IPS DF 4.7 (cell line): ENCODE results near the gene CTIF.

Experiments
- DNase-seq: peaks from one replicate; pipeline ENCODE4 v3.0.0-alpha.2; 2013; ENCODE audit warnings: low spot score; ENCODE audit errors: extremely low read depth

CTIF gene

DNA sequence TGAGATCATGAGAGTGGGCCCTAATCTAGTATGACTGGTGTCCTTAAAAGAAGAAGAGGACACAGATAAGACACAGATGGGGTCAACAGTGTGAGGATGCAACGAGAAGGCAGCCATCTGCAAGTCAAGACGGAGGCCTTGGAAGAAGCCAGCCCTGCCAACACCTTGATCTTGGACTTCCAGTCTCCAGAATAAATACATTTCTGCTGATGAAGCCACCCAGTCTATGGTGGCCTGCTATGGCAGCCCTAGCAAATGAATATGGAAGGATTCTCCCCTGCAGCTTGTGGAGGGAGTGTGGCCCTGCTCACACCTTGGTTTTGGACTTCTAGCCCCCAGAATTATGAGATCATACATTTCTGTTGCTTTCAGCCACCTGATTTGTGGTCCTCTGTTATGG, 12.3 kb downstream of the CTIF start:
- no peak for DNase-seq

DNA sequence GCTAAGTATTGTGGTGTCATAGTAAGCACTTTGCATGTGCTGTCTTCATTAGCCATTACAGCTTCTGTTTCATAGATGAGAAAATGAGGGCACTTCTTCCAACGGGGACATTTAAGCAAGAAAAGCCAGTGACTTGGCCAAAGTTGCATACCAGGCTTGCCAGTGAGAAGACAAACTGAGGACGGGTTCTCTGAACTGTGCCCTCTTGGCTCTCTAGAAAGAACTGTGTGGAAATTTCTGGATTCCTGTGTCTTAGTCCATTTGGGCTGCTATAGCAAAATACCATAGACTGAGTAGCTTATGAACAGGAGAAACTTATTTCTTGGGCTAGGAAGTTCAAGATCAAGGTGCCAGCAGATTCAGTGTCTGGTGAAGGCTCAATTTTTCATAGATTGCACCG, 13.3 kb downstream of the CTIF start:
- DNase-seq = no peak

GRCh38 chr18:48553236-48553635, 14.4 kb downstream of the CTIF start:
- no peak for DNase-seq

- no peak for DNase-seq
These were observed 16.0 kb downstream of the CTIF start for GRCh38 chr18:48554610-48555400.

- DNase-seq = no peak
These were observed 16.7 kb downstream of the CTIF start for GRCh38 chr18:48555465-48555995.

DNA sequence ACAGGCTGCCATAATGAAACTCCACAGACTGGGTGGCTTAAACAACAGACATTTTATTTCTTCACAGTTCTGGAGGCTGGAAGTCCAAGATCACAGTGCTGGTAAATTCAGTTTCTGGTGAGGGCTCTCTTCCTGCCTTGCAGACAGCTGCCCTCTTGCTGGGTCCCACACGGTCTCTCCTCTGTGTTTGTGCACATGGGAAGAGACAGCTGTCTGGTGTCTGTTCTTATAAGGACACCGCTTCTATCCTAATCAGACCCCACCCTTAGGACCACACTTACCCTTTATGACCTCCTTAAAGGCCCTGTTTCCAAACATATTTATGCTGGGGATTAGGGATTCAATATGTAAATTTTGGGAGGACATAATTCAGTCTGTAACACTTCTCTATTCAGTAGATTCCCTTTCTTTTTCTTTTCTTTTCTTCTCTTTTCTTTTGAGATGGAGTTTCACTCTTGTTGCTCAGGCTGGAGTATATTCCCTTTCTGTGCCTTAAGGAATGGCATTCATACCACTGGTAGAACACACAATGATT, 18.9 kb downstream of the CTIF start:
- no peak for DNase-seq

GRCh38 chr18:48558248-48558647, 19.4 kb downstream of the CTIF start:
- DNase-seq = no peak

GRCh38 chr18:48560491-48560890, 21.7 kb downstream of the CTIF start:
- DNase-seq = no peak

DNA sequence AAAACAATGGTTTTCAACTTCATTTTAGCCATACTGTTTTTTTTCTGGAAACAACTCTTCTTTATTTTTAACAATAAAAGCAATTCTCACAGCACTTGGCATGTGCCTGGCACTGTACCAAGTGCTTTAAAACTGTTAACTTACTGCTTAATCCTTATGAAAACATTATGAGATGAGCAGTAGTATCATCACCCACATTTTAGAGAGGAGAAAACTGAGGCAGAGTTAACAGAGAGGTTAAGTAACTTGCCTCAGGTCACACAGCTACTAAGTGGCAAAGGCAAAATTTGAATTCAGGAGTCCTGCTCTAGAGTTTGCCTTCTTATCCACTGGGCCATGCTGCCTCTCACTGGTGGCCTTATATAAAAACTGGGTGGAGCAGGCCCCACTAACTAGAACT, 23.2 kb downstream of the CTIF start:
- DNase-seq = no peak

GRCh38 chr18:48563027-48563426, 24.2 kb downstream of the CTIF start:
- DNase-seq = no peak

DNA sequence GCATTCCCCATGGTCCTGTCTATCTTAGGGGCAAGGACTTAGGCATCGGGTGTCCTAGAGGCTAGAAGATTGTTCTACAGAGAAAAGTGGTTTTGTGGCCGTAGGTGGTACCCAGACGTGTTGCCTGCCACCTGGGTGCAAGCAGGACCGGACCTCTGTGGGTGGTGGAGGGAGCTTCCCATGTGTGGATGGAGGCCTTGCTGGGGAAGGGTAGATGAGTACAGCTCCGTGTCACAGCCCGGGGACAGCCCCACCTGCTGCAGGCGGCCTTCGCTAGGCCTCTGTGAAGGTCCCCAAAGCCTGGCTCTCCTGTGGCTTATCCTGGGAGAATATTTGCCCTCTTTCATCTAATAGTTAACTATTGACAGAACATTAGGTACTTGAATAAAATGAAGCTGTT, 25.3 kb downstream of the CTIF start:
- DNase-seq = no peak

- DNase-seq = no peak
These were observed 26.3 kb downstream of the CTIF start for GRCh38 chr18:48565105-48565504.

GRCh38 chr18:48566589-48566988, 27.8 kb downstream of the CTIF start:
- no peak for DNase-seq

DNA sequence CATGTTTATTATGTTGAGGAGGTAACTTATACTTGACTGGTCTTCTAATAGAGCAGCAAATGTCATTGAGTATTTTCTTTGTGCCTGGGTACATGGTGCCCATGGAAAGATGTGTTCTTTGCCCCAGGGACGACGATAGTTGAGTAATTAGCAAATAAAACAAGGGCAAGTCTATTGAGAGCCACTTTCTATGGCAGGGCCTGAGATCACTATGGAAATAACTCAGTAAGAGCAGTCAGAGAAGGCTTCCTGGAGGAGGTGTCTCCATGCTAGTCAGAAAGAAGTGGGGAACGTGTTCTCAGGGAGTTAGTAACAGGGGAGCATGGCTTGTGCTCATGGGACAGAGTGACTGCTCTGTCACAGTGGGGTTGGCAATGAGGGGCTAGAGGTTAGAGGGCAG, 28.6 kb downstream of the CTIF start:
- no peak for DNase-seq

DNA sequence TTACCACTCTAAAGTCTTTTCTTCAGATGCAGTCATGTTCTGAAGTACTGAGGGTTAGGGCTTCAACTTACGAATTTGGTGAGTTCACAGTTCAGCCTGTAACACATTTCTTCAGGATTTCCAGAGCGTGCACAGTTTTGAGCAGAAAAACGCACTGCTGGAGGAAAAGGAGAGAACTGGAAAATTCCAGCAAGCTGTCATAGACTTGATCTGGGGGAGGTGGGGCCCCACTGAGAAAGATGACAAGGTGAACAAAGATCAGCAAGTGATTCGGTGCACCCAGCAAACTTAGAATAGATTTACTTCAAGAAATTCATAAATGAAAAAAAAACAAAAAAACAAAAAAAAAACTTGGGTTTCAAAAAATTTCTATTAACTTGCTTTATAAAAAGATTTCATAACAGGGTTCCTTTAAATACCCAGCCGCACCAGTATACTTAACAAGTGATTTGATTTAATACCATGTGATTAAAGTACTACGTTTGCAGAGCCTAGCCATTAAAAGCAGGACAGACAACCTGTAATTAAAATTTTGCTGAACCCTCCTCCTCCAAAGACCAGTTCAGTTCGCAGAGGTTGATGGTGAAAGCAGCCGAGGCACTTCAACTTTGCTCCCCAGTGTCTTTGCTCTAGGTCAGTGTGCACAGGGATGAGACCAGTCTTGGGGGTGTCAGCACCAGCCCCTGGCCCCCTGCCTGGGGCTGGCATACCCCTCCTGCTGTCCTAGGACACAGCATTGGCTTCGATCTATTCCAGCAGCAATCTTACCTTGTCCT, 30.5 kb downstream of the CTIF start:
- DNase-seq = no peak

- DNase-seq = no peak
These were observed 31.1 kb downstream of the CTIF start for GRCh38 chr18:48569915-48570264.

DNA sequence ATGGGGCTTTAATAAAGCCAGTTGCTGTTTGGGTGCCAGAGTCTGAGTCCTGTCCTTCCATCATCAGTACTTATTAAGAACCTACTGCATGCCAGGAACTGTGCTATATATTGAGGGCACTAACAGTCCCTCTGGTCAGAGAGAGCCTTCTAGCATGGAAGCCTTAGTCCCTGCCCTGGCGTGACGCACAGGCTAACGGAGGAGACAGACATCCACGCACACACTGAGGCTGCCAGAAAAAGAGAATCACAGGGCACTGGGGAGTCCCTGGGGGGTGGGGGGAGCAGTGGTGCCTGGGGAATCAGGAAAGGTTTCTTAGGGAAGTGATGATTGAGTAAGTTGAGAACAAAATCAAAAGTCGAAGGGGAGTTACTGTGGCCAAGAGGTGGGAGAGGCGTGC, 31.5 kb downstream of the CTIF start:
- DNase-seq = no peak

DNA sequence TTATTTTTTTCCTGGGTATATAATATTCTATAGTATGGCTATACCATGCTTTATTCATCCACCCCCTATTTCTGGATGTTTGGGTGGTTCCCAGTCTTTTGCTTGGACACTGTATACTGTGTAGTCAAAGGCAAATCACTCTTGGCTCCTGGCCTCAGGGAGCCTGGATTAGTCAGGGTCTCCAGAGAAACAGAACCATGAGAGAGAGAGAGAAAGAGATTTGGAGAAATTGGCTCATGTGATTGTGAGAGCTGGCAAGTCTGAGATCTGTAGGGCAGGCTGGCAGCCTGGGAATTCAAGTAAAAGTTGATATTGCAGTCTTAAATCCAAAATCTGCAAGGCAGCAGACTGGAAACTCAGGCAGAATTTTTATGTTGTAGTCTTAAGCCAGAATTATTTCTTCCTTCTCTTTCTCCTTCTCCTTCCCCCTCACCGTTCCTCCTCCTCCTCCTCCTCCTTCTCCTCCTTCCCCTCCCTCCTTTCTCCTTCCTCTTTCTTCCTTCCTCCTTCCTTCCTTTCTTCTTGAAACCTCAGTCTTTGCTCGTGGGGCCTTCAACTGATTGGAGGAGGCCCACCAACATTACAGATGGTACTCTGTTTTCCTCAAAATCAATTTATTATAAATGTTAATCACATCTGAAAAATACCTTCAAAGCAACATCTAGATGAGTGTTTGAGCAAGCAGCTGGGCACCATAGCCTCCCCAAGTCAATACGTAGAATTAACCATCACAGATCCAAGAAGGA, 33.0 kb downstream of the CTIF start:
- no peak for DNase-seq

DNA sequence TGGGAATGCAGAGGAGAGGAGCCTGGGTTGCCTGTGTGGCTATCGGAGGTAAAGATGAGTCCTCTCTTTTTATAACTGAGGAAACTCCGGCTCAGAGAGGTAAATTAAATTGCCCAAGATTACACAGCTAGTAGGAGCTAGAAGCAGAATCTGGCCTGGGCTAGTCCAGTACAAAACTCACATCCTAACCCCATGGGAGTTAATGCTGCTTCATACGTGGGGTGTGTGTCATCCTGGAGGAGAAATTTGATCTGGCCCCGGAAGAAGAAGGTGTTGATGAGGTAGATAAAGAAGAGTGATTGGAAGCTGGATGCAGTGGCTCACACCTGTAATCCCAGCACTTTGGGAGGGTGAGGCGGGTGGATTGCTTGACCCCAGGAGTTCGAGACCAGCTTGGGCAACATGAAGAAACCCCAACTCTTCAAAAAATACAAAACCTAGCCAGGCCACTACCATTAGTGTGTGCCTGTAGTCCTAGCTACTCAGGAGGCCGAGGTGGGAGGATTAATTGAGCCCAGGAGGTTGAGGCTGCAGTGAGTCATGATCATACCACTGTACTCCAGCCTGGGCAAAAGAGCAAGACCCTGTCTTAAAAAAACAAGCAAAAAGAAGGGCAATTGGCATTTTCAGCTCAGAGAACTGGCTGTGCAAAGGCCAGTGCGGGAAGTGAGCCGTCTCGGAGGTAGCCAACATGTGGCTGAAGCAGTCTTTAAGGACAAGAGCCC, 33.7 kb downstream of the CTIF start:
- no peak for DNase-seq

DNA sequence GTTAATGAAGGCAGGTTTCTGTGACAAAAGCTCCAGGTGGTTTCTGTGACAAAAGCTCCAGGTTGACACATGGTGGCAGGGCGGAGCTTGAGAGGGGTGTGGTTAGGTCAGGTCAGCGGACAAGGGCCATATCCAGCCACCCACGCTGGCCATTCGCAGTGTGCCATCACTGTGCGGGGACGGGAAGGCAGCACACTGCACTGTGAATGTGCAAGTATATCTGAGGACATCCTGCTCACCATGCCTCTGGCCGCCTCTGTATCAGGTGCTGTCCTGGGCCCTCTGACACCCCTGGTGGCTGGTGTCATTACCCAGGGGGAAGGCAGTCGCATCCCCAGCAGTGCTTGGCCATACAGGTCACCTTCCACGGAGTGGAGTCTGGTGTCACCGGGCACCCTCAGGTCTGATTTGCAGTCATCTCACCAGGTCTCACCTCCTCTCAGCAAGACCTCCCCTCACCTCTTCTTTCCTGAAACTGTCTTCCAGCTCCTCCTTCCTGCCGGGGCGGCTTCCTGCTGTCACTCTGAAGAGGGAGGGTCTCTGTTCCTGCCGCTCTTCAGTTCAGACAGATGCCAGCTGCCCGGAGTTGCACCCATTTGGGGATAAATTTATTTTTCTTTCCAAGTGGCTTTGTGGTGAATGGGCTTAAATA, 34.9 kb downstream of the CTIF start:
- DNase-seq = no peak
